Prostate gland (tissue), 2 donors: ENCODE measurements around the gene CNIH4.

Experiments used
- CTCF ChIP-seq, 4 experiments: fragments of 200-600 bp in 2 of 4; fragments of 450-650 bp in 2 of 4; sonication (generic) in 2 of 4; IDR thresholded peaks; 1 replicate in 3 of 4; 2 replicates in 1 of 4; pipeline ENCODE4 v1.5.1; 2016 to 2019; ENCODE audit warnings: antibody characterized with exemption in 4 of 4, mild to moderate bottlenecking in 2 of 4, moderate library complexity in 2 of 4
- POLR2A ChIP-seq: fragments of 450-650 bp; IDR thresholded peaks from one replicate; pipeline ENCODE4 v1.6.1; 2016; ENCODE audit warnings: antibody characterized with exemption, mild to moderate bottlenecking

GRCh38 chr1:224393294-224393693, 36.6 kb downstream of the CNIH4 start:
- TF ChIP-seq CTCF (IDR thresholded peaks at IDR 0.05) (no peak), POLR2A (no peak)
